Stimulated activated CD8-positive, alpha-beta memory T cell treated with anti-CD3 and anti-CD28 coated beads, Interleukin-2, amount 100 ng/mL, for 48 hours (primary cell): ENCODE data around the gene SH3BGRL3.
"Not testable (repeated sequence)": the region's sequence is repeated elsewhere in the genome, so short reads cannot be mapped to it uniquely, and the experiment has no call there.

ENCODE experiments used
- DNase-seq, 2 donors: peaks; one replicate each; pipeline ENCODE4 v3.0.0-alpha.2; 2020; ENCODE audit warnings: low read depth in 2 of 2

SH3BGRL3 gene

GRCh38 chr1:26317146-26317545 is 37.3 kb downstream of the SH3BGRL3 start:
- no peak for DNase-seq

- DNase-seq, result peak in 1 of 2 donors; percentile 60
Observed at GRCh38 chr1:26317612-26318337, 37.9 kb downstream of the SH3BGRL3 start, which contains the start of gene CD52. Gene CD52, plus strand, starts transcription at chr1:26317958. Its CDS starts 60 bp downstream, at chr1:26318018.

- no peak for DNase-seq
Observed at GRCh38 chr1:26318338-26319064, 38.6 kb downstream of the SH3BGRL3 start.

- DNase-seq, result no peak
Observed at GRCh38 chr1:26320896-26321295, 41.0 kb downstream of the SH3BGRL3 start.

GRCh38 chr1:26321315-26322041 is 41.6 kb downstream of the SH3BGRL3 start:
- DNase-seq, result peak; percentile 85 to 93

GRCh38 chr1:26322042-26322331 is 42.1 kb downstream of the SH3BGRL3 start:
- no peak for DNase-seq

- no peak for DNase-seq
Observed at GRCh38 chr1:26323382-26323781, 43.5 kb downstream of the SH3BGRL3 start.

GRCh38 chr1:26324550-26324949 is 44.7 kb downstream of the SH3BGRL3 start:
- no peak for DNase-seq

- no peak for DNase-seq
Observed at GRCh38 chr1:26327956-26328362, 48.1 kb downstream of the SH3BGRL3 start.

GRCh38 chr1:26328597-26328996 is 48.7 kb downstream of the SH3BGRL3 start:
- no peak for DNase-seq

GRCh38 chr1:26329380-26329779 is 49.5 kb downstream of the SH3BGRL3 start:
- not testable (repeated sequence) for DNase-seq

GRCh38 chr1:26330276-26330675 is 50.4 kb downstream of the SH3BGRL3 start:
- no peak for DNase-seq
